Calu3 (cell line): ENCODE measurements around the gene GUCD1. TPM values are rescaled to one million over a fixed set of nuclear protein-coding genes. Genes with fewer than 3 reads are reported as not detected.
A peak's percentile ranks its signal among the peaks of the same experiment; 100 is the strongest.
"Not testable (repeated sequence)": the region's sequence is repeated elsewhere in the genome, so short reads cannot be mapped to it uniquely, and the experiment has no call there.

Source experiments
- Bru-seq: library from RNA; stranded (reverse); fragments of 400-500 nt; gene quantifications from one replicate; lab custom pipeline; 2021; lab: Mats Ljungman, UMichigan
- BruChase-seq, 2 experiments: library from RNA; stranded (reverse); fragments of 400-500 nt; gene quantifications; one replicate each; lab custom pipeline; 2021; lab: Mats Ljungman, UMichigan
- BruUV-seq: library from RNA; stranded (reverse); fragments of 400-500 nt; replicated peaks from 2 replicates; lab custom pipeline; 2021; lab: Mats Ljungman, UMichigan
- CTCF ChIA-PET: fragments of 300-600 bp; sonication (Branson Sonifier 250); formaldehyde crosslinking; loops from one replicate; lab custom pipeline; 2022; ENCODE audit warnings: antibody characterized with exemption; lab: Charles Lee
- DNase-seq: peaks from one replicate; pipeline ENCODE4 v3.0.0; 2022
- H3K27ac Mint-ChIP-seq: one replicate; pipeline ENCODE4 v1.8.0; 2022; ENCODE audit warnings: mixed read lengths; ENCODE audit not compliant: unreplicated experiment
- H3K27me3 Mint-ChIP-seq: one replicate; pipeline ENCODE4 v1.8.0; 2022; ENCODE audit warnings: mixed read lengths; ENCODE audit not compliant: unreplicated experiment
- H3K36me3 Mint-ChIP-seq: one replicate; pipeline ENCODE4 v1.8.0; 2022; ENCODE audit warnings: mild to moderate bottlenecking, moderate library complexity, mixed read lengths; ENCODE audit not compliant: insufficient read depth, unreplicated experiment
- H3K4me1 Mint-ChIP-seq: one replicate; pipeline ENCODE4 v1.8.0; 2022; ENCODE audit warnings: mild to moderate bottlenecking, low read depth, mixed read lengths; ENCODE audit not compliant: unreplicated experiment
- H3K4me3 Mint-ChIP-seq: one replicate; pipeline ENCODE4 v1.8.0; 2022; ENCODE audit warnings: mild to moderate bottlenecking, low read depth, moderate library complexity, mixed read lengths; ENCODE audit not compliant: unreplicated experiment
- H3K9me3 Mint-ChIP-seq: one replicate; pipeline ENCODE4 v1.8.0; 2022; ENCODE audit warnings: low read depth, mixed read lengths; ENCODE audit not compliant: unreplicated experiment
- CTCF ChIP-seq: fragments of 200-600 bp; IDR thresholded peaks from one replicate; pipeline ENCODE4 v1.8.0; 2022; ENCODE audit warnings: antibody characterized with exemption; ENCODE audit not compliant: unreplicated experiment
- intact Hi-C: fragments of 100-400 bp; cut with micrococcal nuclease; formaldehyde crosslinking; loops from one replicate; pipeline ENCODE4 v1.10.0; 2022; ENCODE audit not compliant: unreplicated experiment
- long read RNA-seq: library from polyadenylated mRNA; stranded (forward); transcript quantifications from one replicate; pipeline ENCODE4 v2.0.0, GENCODE V29; 2022
- total RNA-seq: library from RNA; stranded (reverse); gene quantifications from 2 replicates; pipeline ENCODE4 v1.2.3, GENCODE V29; 2022

The GUCD1 gene
- total RNA-seq = 130 and 149 TPM in 2 replicates
- percentile 82 among the genes with signal in this experiment for Bru-seq, nascent RNA
- BruChase-seq, experiment 1, labeled RNA remaining after a 6-hour chase = percentile 94 among the genes with signal in this experiment
- percentile 92 among the genes with signal in this experiment for BruChase-seq, experiment 2, labeled RNA remaining after a 2-hour chase
- long read RNA-seq, transcript GUCD1-212 (2 exons, 510 nt) = minor isoform, 7 of 85 reads
- long read RNA-seq, transcript GUCD1-206 (6 exons, 3,613 nt) = major isoform, 34 of 85 reads
- long read RNA-seq, transcript GUCD1-203 (6 exons, 1,606 nt) = minor isoform, 8 of 85 reads
- long read RNA-seq, partial matches to known transcripts = 1 of 85 reads
- long read RNA-seq, other reads (novel, unspliced or antisense) = 35 of 85 reads

- H3K27ac Mint-ChIP-seq = peak within 1 kb of the TSS; percentile 84
- no peak for TF ChIP-seq CTCF
These were observed at the start of gene GUCD1 for GRCh38 chr22:24554313-24555164. TSS of gene GUCD1 (minus strand) at chr22:24555138. CDS start at chr22:24554991, 147 bp downstream.

GRCh38 chr22:24603770-24604629 is 49.1 kb upstream of the GUCD1 start:
- H3K27me3 Mint-ChIP-seq, intact Hi-C loops: not testable (repeated sequence)
- H3K27ac Mint-ChIP-seq = peak overlapping the region; percentile 20

More at GRCh38 chr22:24554313-24555164, at the start of gene GUCD1:
- peak; percentile 13 for DNase-seq
- BruUV-seq = TSS peak; percentile 41
- H3K36me3 Mint-ChIP-seq = peaks cover 83% of the 10 kb centered on the region
- intact Hi-C loops = no loop called here
- H3K9me3 Mint-ChIP-seq = no peaks in the 10 kb centered on the region
- CTCF ChIA-PET = interaction anchor here (0.6 to 1.0 kb wide), 6 partner anchors 33 to 400 kb away, joined by 3 to 6 read pairs (median 3); no protein-coding TSS in a partner anchor
- peaks cover 60% of the 10 kb centered on the region for H3K4me1 Mint-ChIP-seq
- peak within 1 kb of the TSS; percentile 97 for H3K4me3 Mint-ChIP-seq
- no peaks in the 10 kb centered on the region for H3K27me3 Mint-ChIP-seq

GRCh38 chr22:24602847-24603769 is 48.2 kb upstream of the GUCD1 start, which contains the start of gene GGT1:
TSS of gene GGT1 (plus strand) at chr22:24603193. CDS start at chr22:24611082, 7,889 bp downstream.
- H3K4me3 Mint-ChIP-seq = peak within 1 kb of the TSS; percentile 70
- H3K9me3 Mint-ChIP-seq, DNase-seq, H3K27me3 Mint-ChIP-seq, BruUV-seq, intact Hi-C loops: not testable (repeated sequence)
- CTCF ChIA-PET = interaction anchor here (0.6 to 1.1 kb wide), 3 partner anchors 15 to 592 kb away, joined by 3 to 6 read pairs (median 3); no protein-coding TSS in a partner anchor
- H3K27ac Mint-ChIP-seq = peak within 1 kb of the TSS; percentile 35
- peaks cover 53% of the 10 kb centered on the region for H3K4me1 Mint-ChIP-seq
- H3K36me3 Mint-ChIP-seq = peaks cover 14% of the 10 kb centered on the region

More at GRCh38 chr22:24603770-24604629, 49.1 kb upstream of the GUCD1 start:
- DNase-seq = peak; percentile 53
- BruUV-seq = TSS peak; percentile 52
- H3K9me3 Mint-ChIP-seq = not testable (repeated sequence)
- Mint-ChIP-seq H3K4me3 (peak overlapping the region; percentile 70), H3K4me1 (peaks cover 50% of the 10 kb centered on the region), H3K36me3 (peaks cover 14% of the 10 kb centered on the region)
- CTCF ChIA-PET = interaction anchor here (0.6 to 1.1 kb wide), 2 partner anchors 16 to 70 kb away, joined by 3 to 6 read pairs; no protein-coding TSS in a partner anchor
- TF ChIP-seq CTCF = peak; percentile 37

- BruUV-seq, H3K27me3 Mint-ChIP-seq, CTCF ChIA-PET, H3K9me3 Mint-ChIP-seq, DNase-seq, intact Hi-C loops: not testable (repeated sequence)
- peak overlapping the region; percentile 35 for H3K27ac Mint-ChIP-seq
- peaks cover 46% of the 10 kb centered on the region for H3K4me1 Mint-ChIP-seq
- H3K4me3 Mint-ChIP-seq = peak overlapping the region; percentile 26
- peaks cover 14% of the 10 kb centered on the region for H3K36me3 Mint-ChIP-seq
These were observed 47.3 kb upstream of the GUCD1 start for GRCh38 chr22:24602105-24602749.
